ACC112 (cell line): ENCODE data around the gene DCAF6.
A peak's percentile ranks its signal among the peaks of the same experiment; 100 is the strongest.

Experiments used
- H2AFZ ChIP-seq: fragments of 200-600 bp; sonication (generic); one replicate; pipeline ENCODE4 v1.6.0; 2017; ENCODE audit warnings: antibody characterized with exemption, low read length; ENCODE audit not compliant: unreplicated experiment
- H3K27ac ChIP-seq: fragments of 200-600 bp; sonication (generic); 2 replicates; pipeline ENCODE4 v1.5.1; 2014; ENCODE audit warnings: low read depth, mild to moderate bottlenecking, antibody characterized with exemption, low read length, moderate library complexity
- H3K27me3 ChIP-seq: fragments of 200-600 bp; sonication (generic); 2 replicates; pipeline ENCODE4 v1.6.1; 2014; ENCODE audit warnings: mild to moderate bottlenecking, antibody characterized with exemption, low read length, moderate library complexity, mixed read lengths; ENCODE audit not compliant: insufficient read depth
- H3K36me3 ChIP-seq: fragments of 200-600 bp; sonication (generic); 2 replicates; pipeline ENCODE4 v1.6.1; 2016; ENCODE audit warnings: mild to moderate bottlenecking, antibody characterized with exemption, low read length, moderate library complexity, mixed read lengths; ENCODE audit not compliant: insufficient read depth
- H3K4me1 ChIP-seq: fragments of 200-600 bp; sonication (generic); one replicate; pipeline ENCODE4 v1.6.1; 2016; ENCODE audit warnings: low read length, mixed read lengths; ENCODE audit not compliant: insufficient read depth, unreplicated experiment, control insufficient read depth
- H3K4me3 ChIP-seq: fragments of 200-600 bp; sonication (generic); 2 replicates; pipeline ENCODE4 v1.5.1; 2014; ENCODE audit warnings: mild to moderate bottlenecking, low read depth, low read length
- H3K79me2 ChIP-seq: fragments of 200-600 bp; sonication (generic); one replicate; pipeline ENCODE4 v1.6.0; 2016; ENCODE audit warnings: low read length; ENCODE audit not compliant: control insufficient read depth, unreplicated experiment, insufficient read depth

The DCAF6 gene

GRCh38 chr1:167957710-167958109, 21.2 kb downstream of the DCAF6 start:
- Histone ChIP-seq H3K79me2 (peaks cover 52% of the 10 kb centered on the region), H2AFZ (no peak overlapping the region), H3K27me3 (no peaks in the 10 kb centered on the region), H3K27ac (no peak overlapping the region), H3K36me3 (peaks cover 15% of the 10 kb centered on the region), H3K4me1 (peaks cover 15% of the 10 kb centered on the region), H3K4me3 (no peak overlapping the region)

- Histone ChIP-seq H3K4me1 (no peaks in the 10 kb centered on the region), H3K79me2 (peaks cover 27% of the 10 kb centered on the region), H3K27me3 (no peaks in the 10 kb centered on the region), H3K27ac (no peak overlapping the region), H3K4me3 (no peak overlapping the region), H2AFZ (no peak overlapping the region), H3K36me3 (no peaks in the 10 kb centered on the region; the same call in 1 of the 2 replicates)
These were observed 28.2 kb downstream of the DCAF6 start for GRCh38 chr1:167964646-167965045.

GRCh38 chr1:167966050-167966449, 29.6 kb downstream of the DCAF6 start:
- Histone ChIP-seq H3K27me3 (no peaks in the 10 kb centered on the region), H2AFZ (no peak overlapping the region), H3K36me3 (no peaks in the 10 kb centered on the region; the same call in 1 of the 2 replicates), H3K4me1 (no peaks in the 10 kb centered on the region), H3K4me3 (no peak overlapping the region), H3K27ac (no peak overlapping the region), H3K79me2 (peaks cover 26% of the 10 kb centered on the region)

- peaks cover 16% of the 10 kb centered on the region for H3K79me2 ChIP-seq
- H3K27ac ChIP-seq = no peak overlapping the region
- no peaks in the 10 kb centered on the region for H3K4me1 ChIP-seq
- no peak overlapping the region for H2AFZ ChIP-seq
- no peaks in the 10 kb centered on the region; the same call in 1 of the 2 replicates for H3K36me3 ChIP-seq
- H3K4me3 ChIP-seq = no peak overlapping the region
- no peaks in the 10 kb centered on the region for H3K27me3 ChIP-seq
These were observed 32.1 kb downstream of the DCAF6 start for GRCh38 chr1:167968569-167968968.

- H3K4me3 ChIP-seq = no peak overlapping the region
- H2AFZ ChIP-seq = no peak overlapping the region
- no peaks in the 10 kb centered on the region for H3K4me1 ChIP-seq
- no peak overlapping the region for H3K27ac ChIP-seq
- H3K79me2 ChIP-seq = no peaks in the 10 kb centered on the region
- peaks cover 22% of the 10 kb centered on the region for H3K36me3 ChIP-seq
- H3K27me3 ChIP-seq = no peaks in the 10 kb centered on the region
These were observed 37.3 kb downstream of the DCAF6 start for GRCh38 chr1:167973832-167974231.

GRCh38 chr1:167974698-167975097, 38.2 kb downstream of the DCAF6 start:
- H3K4me1 ChIP-seq = no peaks in the 10 kb centered on the region
- H3K27ac ChIP-seq = no peak overlapping the region
- H3K79me2 ChIP-seq = no peaks in the 10 kb centered on the region
- H3K4me3 ChIP-seq = no peak overlapping the region
- H2AFZ ChIP-seq = no peak overlapping the region
- H3K27me3 ChIP-seq = no peaks in the 10 kb centered on the region
- H3K36me3 ChIP-seq = peaks cover 22% of the 10 kb centered on the region

- Histone ChIP-seq H3K79me2 (peaks cover 5% of the 10 kb centered on the region), H3K36me3 (peaks cover 22% of the 10 kb centered on the region), H3K27ac (no peak overlapping the region), H3K4me1 (no peaks in the 10 kb centered on the region), H3K27me3 (no peaks in the 10 kb centered on the region), H2AFZ (no peak overlapping the region), H3K4me3 (no peak overlapping the region)
These were observed 40.8 kb downstream of the DCAF6 start for GRCh38 chr1:167977245-167977644.

GRCh38 chr1:167981933-167982332, 45.5 kb downstream of the DCAF6 start:
- peaks cover 7% of the 10 kb centered on the region for H3K36me3 ChIP-seq
- no peak overlapping the region for H2AFZ ChIP-seq
- no peak overlapping the region for H3K4me3 ChIP-seq
- no peaks in the 10 kb centered on the region for H3K27me3 ChIP-seq
- H3K4me1 ChIP-seq = peaks cover 10% of the 10 kb centered on the region
- no peak overlapping the region for H3K27ac ChIP-seq
- H3K79me2 ChIP-seq = peaks cover 8% of the 10 kb centered on the region

- H3K27me3 ChIP-seq = no peaks in the 10 kb centered on the region
- no peak overlapping the region for H3K4me3 ChIP-seq
- no peak overlapping the region for H3K27ac ChIP-seq
- H2AFZ ChIP-seq = no peak overlapping the region
- peaks cover 8% of the 10 kb centered on the region for H3K79me2 ChIP-seq
- H3K36me3 ChIP-seq = peaks cover under 1% of the 10 kb centered on the region; the same call in 1 of the 2 replicates
- peaks cover 15% of the 10 kb centered on the region for H3K4me1 ChIP-seq
These were observed 47.4 kb downstream of the DCAF6 start for GRCh38 chr1:167983797-167984420.

GRCh38 chr1:167984886-167985489, 48.5 kb downstream of the DCAF6 start:
- peaks cover 8% of the 10 kb centered on the region for H3K79me2 ChIP-seq

GRCh38 chr1:167987174-167987573, 50.7 kb downstream of the DCAF6 start:
- Histone ChIP-seq H3K4me3 (peak overlapping the region; percentile 21; the same call in 1 of the 2 replicates), H3K27ac (peak overlapping the region; percentile 20; the same call in 1 of the 2 replicates), H3K36me3 (peaks cover 9% of the 10 kb centered on the region), H2AFZ (no peak overlapping the region), H3K79me2 (peaks cover 3% of the 10 kb centered on the region), H3K27me3 (no peaks in the 10 kb centered on the region), H3K4me1 (peaks cover 19% of the 10 kb centered on the region)

More at GRCh38 chr1:167984886-167985489, 48.5 kb downstream of the DCAF6 start:
- H3K27ac ChIP-seq = no peak overlapping the region
- peaks cover 15% of the 10 kb centered on the region for H3K4me1 ChIP-seq
- H2AFZ ChIP-seq = no peak overlapping the region
- no peak overlapping the region for H3K4me3 ChIP-seq
- H3K36me3 ChIP-seq = peaks cover 4% of the 10 kb centered on the region
- H3K27me3 ChIP-seq = no peaks in the 10 kb centered on the region
